ENCODE data around the gene NRAP.

NRAP gene

GRCh38 chr10:113557903-113558321 lies 105.9 kb downstream of the NRAP start:
- no peak for DNase-seq

- DNase-seq: no peak
These were observed 106.4 kb downstream of the NRAP start for GRCh38 chr10:113557424-113557862.

- no peak for DNase-seq
These were observed 108.1 kb downstream of the NRAP start for GRCh38 chr10:113555751-113556150.

- DNase-seq: no peak
These were observed 108.6 kb downstream of the NRAP start for GRCh38 chr10:113555245-113555644.

- no peak for DNase-seq
These were observed 109.6 kb downstream of the NRAP start for GRCh38 chr10:113554214-113554613.

- DNase-seq: no peak
These were observed 110.7 kb downstream of the NRAP start for GRCh38 chr10:113553149-113553548.

GRCh38 chr10:113552701-113553100 lies 111.1 kb downstream of the NRAP start, which contains the start of gene HABP2:
HABP2 (plus strand) TSS chr10:113553053; CDS start chr10:113553122, 69 bp downstream.
- no peak for DNase-seq

- no peak for DNase-seq
These were observed 111.8 kb downstream of the NRAP start for GRCh38 chr10:113552014-113552413.

GRCh38 chr10:113550365-113550764 lies 113.5 kb downstream of the NRAP start:
- DNase-seq: no peak

- DNase-seq: no peak
These were observed 114.0 kb downstream of the NRAP start for GRCh38 chr10:113549856-113550255.

- DNase-seq: no peak
These were observed 116.4 kb downstream of the NRAP start for GRCh38 chr10:113547426-113547825.

- DNase-seq: no peak
These were observed 119.4 kb downstream of the NRAP start for GRCh38 chr10:113544392-113544791.

- no peak for DNase-seq
These were observed 120.5 kb downstream of the NRAP start for GRCh38 chr10:113543107-113543955.

GRCh38 chr10:113541549-113541927 lies 122.3 kb downstream of the NRAP start:
- DNase-seq: no peak

GRCh38 chr10:113540845-113541548 lies 122.8 kb downstream of the NRAP start:
- DNase-seq: no peak

GRCh38 chr10:113539789-113540188 lies 124.1 kb downstream of the NRAP start:
- DNase-seq: no peak

Data from activated effector memory CD4-positive, alpha-beta T cell treated with anti-CD3 and anti-CD28 coated beads, Interleukin-2, amount 50 U/mL, for 16 hours (primary cell).